ENCODE data around the gene FAM210A. TPM values are rescaled to one million over a fixed set of nuclear protein-coding genes. Genes with fewer than 3 reads are reported as not detected.

FAM210A gene
- total and polyA plus RNA-seq, 2 donors (not counting 1 experiment from before 2014, with no cell fraction given): 4.2 to 11.4 TPM

- Histone ChIP-seq H3K4me3 (ENCODE audit: control extremely low read depth in 1 of 5, extremely low read depth in 1 of 5, insufficient read depth in 1 of 5, low read depth in 2 of 5, low read length in 4 of 5) (no peak overlapping the region), H3K27me3 (replicated peaks in 1 of 4; ENCODE audit: control extremely low read depth in 1 of 4, control insufficient read depth in 3 of 4, insufficient read depth in 4 of 4, low read length in 3 of 4) (no peaks in the 10 kb centered on the region), H3K9me3 (ENCODE audit: control extremely low read depth in 1 of 3, control insufficient read depth in 2 of 3, insufficient read depth in 1 of 3, low read length in 2 of 3) (no peaks in the 10 kb centered on the region), H3K4me2 (replicated peaks; ENCODE audit: low read depth, low read length, poor library complexity, severe bottlenecking) (no peak overlapping the region), H3K27ac (ENCODE audit: low read length in 2 of 2) (no peak overlapping the region), H3K4me1 (ENCODE audit: control insufficient read depth in 2 of 2, insufficient read depth in 2 of 2, low read length in 2 of 2) (peaks cover under 1% of the 10 kb centered on the region in 2 donors), H2AFZ (ENCODE audit: insufficient read depth, low read depth, low read length, poor library complexity, severe bottlenecking) (no peak overlapping the region), H4K20me1 (ENCODE audit: control insufficient read depth, insufficient read depth, low read length, poor library complexity, severe bottlenecking) (peaks cover 12% of the 10 kb centered on the region), H3K36me3 (replicated peaks in 1 of 2; ENCODE audit: control extremely low read depth in 1 of 2, control insufficient read depth in 1 of 2, extremely low read depth in 1 of 2, insufficient read depth in 2 of 2, low read length in 1 of 2) (peaks cover 16 to 60% of the 10 kb centered on the region in 2 experiments), H3K79me2 (ENCODE audit: control insufficient read depth, insufficient read depth, low read length) (peaks cover 21% of the 10 kb centered on the region), H3K9ac (ENCODE audit: low read length) (no peak overlapping the region)
- no CpG with 5 or more reads among the region's 2 CpGs for WGBS (ENCODE audit: insufficient coverage)
- ATAC-seq (ENCODE audit: low read depth) (no peak), DNase-seq (no peak)
- TF ChIP-seq CTCF (IDR thresholded peaks at IDR 0.05): no peak
- no peak for TF ChIP-seq EZH2 (IDR thresholded peaks at IDR 0.05; ENCODE audit: borderline replicate concordance, insufficient read depth, low read depth, low read length, poor library complexity, severe bottlenecking)
- Mint-ChIP-seq H3K27ac (no peak overlapping the region), H3K9me3 (ENCODE audit: insufficient read depth) (no peaks in the 10 kb centered on the region), H3K4me3 (no peak overlapping the region), H3K4me1 (peaks cover 8% of the 10 kb centered on the region), H3K27me3 (no peaks in the 10 kb centered on the region)
- ChIA-PET CTCF (no interaction called here), POLR2A (no interaction called here)
- intact Hi-C loops (cut with micrococcal nuclease): no loop called here
These were observed 9.3 kb upstream of the FAM210A start for GRCh38 chr18:13735681-13736080.

GRCh38 chr18:13730481-13730880 lies 4.1 kb upstream of the FAM210A start:
- peaks cover 17 to 20% of the 10 kb centered on the region in 2 donors for H3K4me1 ChIP-seq (ENCODE audit: control insufficient read depth in 2 of 2, insufficient read depth in 2 of 2, low read length in 2 of 2)
- peaks cover 41% of the 10 kb centered on the region for H3K4me1 Mint-ChIP-seq
- H3K9me3 ChIP-seq (ENCODE audit: control extremely low read depth in 1 of 3, control insufficient read depth in 2 of 3, insufficient read depth in 1 of 3, low read length in 2 of 3): no peaks in the 10 kb centered on the region
- DNase-seq: no peak
- no CpG with 5 or more reads among the region's 1 CpG for WGBS (ENCODE audit: insufficient coverage)
- peaks cover 73% of the 10 kb centered on the region for H3K79me2 ChIP-seq (ENCODE audit: control insufficient read depth, insufficient read depth, low read length)
- TF ChIP-seq CTCF (IDR thresholded peaks at IDR 0.05) (no peak), EZH2 (IDR thresholded peaks at IDR 0.05; ENCODE audit: borderline replicate concordance, insufficient read depth, low read depth, low read length, poor library complexity, severe bottlenecking) (no peak)
- peaks cover 6 to 15% of the 10 kb centered on the region in 2 experiments for H3K36me3 ChIP-seq (replicated peaks in 1 of 2; ENCODE audit: control extremely low read depth in 1 of 2, control insufficient read depth in 1 of 2, extremely low read depth in 1 of 2, insufficient read depth in 2 of 2, low read length in 1 of 2)
- H3K4me3 Mint-ChIP-seq: no peak overlapping the region
- CTCF ChIA-PET: no interaction called here
- no peak for ATAC-seq (ENCODE audit: low read depth)
- H3K27ac Mint-ChIP-seq: no peak overlapping the region
- no peaks in the 10 kb centered on the region for H3K9me3 Mint-ChIP-seq (ENCODE audit: insufficient read depth)
- H3K27ac ChIP-seq (ENCODE audit: low read length in 2 of 2): peak overlapping the region in 1 of 2 donors; percentile 10
- peak overlapping the region; percentile 0 for H3K4me2 ChIP-seq (replicated peaks; ENCODE audit: low read depth, low read length, poor library complexity, severe bottlenecking)
- H3K4me3 ChIP-seq (ENCODE audit: control extremely low read depth in 1 of 5, extremely low read depth in 1 of 5, insufficient read depth in 1 of 5, low read depth in 2 of 5, low read length in 4 of 5): no peak overlapping the region
- H3K27me3 ChIP-seq (replicated peaks in 1 of 4; ENCODE audit: control extremely low read depth in 1 of 4, control insufficient read depth in 3 of 4, insufficient read depth in 4 of 4, low read length in 3 of 4): no peaks in the 10 kb centered on the region
- no peak overlapping the region for H2AFZ ChIP-seq (ENCODE audit: insufficient read depth, low read depth, low read length, poor library complexity, severe bottlenecking)
- POLR2A ChIA-PET: no interaction called here
- intact Hi-C loops (cut with micrococcal nuclease): no loop called here
- H3K27me3 Mint-ChIP-seq: no peaks in the 10 kb centered on the region
- H4K20me1 ChIP-seq (ENCODE audit: control insufficient read depth, insufficient read depth, low read length, poor library complexity, severe bottlenecking): peaks cover 22% of the 10 kb centered on the region
- H3K9ac ChIP-seq (ENCODE audit: low read length): no peak overlapping the region
